ENCODE results near the gene DLG5.
"Not testable (repeated sequence)": the region's sequence is repeated elsewhere in the genome, so short reads cannot be mapped to it uniquely, and the experiment has no call there.

DLG5 gene

DNA sequence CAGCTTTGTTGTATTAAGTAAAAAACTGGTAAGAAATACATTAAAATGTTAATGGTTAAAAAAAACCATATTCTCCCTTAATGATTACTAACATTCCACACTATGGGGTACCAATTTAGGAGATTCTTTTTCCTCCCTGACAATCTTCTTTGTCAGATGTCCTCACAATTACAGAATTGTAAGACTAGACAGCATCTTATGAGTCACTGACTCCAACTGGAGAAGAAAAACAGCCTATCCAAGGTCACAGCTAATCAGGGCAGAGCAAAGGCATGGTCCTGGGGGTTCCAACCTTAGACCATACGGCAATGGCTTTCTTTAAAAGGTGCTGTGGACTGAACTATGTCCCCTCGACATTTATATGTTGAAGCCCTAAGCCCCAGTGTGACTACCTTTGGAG, 127.6 kb downstream of the DLG5 start:
- no peak for DNase-seq (ENCODE audit: low read depth, low spot score)

DNA sequence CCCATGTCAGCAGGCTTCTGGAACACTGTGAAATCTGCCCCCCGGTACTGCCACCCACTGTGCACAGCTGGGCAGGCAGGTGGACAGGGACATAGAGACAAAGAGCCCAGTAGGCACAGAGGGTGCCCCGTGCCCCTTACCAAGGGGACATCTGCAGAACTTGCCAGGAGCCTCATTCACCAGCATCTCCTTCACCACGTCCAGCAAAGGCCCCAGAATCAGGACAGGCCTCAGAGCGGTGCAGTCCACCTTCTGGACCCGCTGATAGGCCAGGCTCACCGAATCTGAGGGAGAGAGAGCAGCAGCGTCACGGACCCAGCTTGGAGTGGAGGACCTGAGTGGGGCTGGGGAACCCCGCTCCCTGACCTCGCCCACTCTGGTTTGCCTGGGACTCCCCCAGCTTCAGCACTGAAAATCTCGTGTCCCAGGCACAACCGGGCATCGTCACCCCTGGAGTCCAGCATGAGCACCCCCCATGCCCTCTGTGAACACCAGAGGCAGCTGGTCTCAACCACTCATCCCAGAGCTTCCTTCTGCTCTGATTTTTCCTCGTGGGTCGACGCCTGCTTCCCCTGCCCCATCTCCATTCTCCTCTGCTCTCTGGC, 130.1 kb downstream of the DLG5 start:
- DNase-seq (ENCODE audit: low read depth, low spot score): no peak

DNA sequence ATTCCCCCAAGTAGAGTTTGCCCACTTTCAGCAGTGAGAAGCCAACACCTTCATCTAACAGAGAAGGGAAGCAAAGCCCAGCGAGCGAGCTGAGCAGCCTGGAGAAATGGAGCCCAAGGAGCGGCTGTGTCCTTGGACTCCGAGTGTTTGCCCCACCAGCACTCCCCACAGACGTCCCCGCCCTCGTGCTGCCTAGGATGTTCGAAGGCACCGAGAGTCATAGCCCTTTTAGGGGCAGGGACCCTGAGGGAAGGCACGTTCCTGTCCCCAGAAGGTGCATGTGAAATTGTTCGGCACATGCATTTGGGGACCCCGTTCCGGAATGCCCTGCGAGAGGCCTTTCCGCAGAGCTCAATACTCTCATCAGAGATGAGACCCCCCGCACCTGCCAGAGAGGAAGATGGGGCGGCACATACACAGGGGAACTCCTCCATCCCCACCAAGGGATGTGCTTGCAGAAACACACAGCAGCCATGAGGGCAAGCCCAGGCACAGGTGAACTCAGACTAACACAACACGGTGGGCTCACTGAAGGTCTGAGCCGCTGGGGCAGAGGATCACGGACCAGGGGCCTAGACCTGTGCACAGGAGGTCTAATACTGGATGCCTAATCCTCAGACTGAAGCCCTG, 131.0 kb downstream of the DLG5 start:
- DNase-seq (ENCODE audit: low read depth, low spot score): no peak

DNA sequence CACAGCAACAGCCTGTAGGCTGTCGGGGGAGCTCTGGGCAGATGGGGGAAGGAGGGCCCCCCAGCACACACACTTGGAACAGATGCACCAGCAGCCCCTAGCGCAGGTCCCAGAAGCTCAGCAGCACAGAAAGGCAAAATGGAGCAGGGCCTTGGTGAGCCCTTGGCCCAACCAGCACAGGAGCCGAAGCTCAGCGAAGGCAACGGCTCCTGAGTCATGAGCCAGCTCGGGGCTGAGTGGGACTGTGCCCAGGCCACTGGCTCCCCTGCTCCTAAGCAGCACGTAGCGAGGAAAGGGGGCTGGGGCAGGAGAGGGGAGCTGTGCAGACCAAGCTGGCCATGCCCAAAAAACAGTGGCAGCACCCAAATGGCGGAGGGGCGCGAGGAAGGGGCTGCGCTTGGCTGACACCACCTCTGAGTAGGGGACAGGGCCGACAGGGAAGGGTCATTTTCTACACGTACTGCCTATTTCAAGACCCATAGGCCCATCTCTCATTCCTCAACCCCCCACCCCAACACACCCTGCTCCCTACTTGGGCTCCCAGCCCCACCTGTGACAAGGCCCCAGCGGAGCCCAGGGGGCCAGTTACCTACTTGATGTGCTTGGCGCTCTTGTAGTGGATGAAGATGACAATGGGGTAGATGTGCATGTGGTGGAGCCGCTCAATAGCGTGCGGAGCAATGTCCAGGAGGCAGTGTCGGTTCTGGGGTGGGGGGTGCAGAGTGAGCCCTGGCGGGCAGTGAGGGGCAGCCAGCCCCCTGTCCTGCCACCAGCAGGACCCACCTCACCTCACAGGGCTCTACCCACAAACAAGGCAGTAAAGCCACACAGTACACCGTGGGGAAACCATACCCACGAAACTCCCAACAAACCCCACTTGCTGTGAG, 132.1 kb downstream of the DLG5 start:
- no peak for DNase-seq (ENCODE audit: low read depth, low spot score)

DNA sequence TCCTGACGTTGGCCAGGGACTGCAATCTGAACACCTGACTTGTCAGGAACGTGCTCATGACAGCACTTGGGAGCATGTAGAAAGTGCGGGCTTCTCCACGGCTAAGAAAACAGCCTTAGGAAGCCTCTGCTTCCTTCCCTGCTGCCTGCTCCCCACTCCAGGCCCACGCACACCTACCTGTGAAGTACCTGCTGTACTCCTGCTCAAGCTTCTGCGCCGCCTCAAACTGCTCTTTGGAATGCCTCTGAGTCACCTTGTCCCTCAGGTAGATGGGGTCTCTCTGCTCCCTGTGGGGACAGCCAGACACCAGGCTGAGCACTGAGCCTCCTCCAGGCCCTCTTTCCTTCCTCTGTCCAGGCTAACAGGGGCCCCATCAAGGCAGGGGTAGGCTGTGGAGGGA, 132.7 kb downstream of the DLG5 start:
- no peak for DNase-seq (ENCODE audit: low read depth, low spot score)

DNA sequence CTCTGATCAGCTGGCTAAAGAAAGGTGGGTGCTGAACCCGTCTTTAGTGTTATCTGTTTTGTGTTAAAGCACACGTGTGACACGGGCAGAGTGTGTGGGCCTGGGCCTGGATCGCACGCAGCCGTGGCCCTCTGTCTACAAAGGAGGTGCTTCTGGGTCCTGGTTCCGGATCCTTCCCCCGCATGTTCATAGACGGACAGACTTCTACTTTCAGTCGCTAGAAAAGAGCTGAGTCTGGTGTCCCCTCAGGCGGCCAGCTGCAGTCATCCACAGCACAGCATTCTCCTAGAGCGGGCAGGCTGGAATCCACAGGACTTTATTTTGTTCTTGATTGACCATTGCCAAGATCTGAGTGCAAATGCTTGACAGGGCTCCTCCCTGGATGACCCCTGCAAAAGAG, 134.4 kb downstream of the DLG5 start:
- no peak for DNase-seq (ENCODE audit: low read depth, low spot score)

DNA sequence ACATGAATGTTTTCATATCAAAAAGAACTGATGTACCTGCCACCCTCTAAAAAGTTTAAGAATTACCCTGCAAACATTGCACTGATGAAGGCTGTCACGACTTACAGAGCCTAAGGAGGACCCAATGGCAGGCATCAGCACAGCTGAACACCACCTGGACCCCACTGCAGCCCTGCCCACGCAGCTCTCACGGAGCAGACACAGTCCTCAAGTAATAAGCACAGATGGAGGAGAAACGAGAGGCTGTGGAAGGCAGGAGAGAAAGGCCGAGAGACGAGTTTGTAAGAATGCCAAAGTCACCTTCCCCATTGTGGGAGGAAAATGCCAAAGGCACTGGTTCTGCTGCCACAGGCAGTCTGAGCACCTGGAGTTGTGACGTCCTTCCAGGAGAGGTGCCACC, 135.0 kb downstream of the DLG5 start:
- no peak for DNase-seq (ENCODE audit: low read depth, low spot score)

DNA sequence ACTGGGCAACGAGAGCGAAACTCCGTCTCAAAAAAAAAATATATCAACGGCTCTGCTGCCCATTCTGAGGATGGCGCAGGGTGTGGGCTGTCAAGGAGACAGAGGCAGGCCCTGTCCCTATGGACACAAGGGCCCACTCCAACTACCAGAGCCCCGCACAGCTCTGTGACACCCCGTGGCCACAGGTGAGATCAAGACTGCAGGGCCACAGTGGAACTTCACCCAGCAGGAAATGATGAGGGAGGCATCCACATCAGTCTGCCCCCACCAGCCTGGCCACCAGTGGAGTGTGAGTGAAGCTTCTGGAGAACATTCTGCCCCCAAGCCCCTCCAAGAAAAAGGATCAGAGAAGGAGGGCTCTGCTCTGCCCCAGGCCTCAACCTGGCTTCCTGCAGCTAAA, 136.7 kb downstream of the DLG5 start:
- DNase-seq (ENCODE audit: low read depth, low spot score): no peak

DNA sequence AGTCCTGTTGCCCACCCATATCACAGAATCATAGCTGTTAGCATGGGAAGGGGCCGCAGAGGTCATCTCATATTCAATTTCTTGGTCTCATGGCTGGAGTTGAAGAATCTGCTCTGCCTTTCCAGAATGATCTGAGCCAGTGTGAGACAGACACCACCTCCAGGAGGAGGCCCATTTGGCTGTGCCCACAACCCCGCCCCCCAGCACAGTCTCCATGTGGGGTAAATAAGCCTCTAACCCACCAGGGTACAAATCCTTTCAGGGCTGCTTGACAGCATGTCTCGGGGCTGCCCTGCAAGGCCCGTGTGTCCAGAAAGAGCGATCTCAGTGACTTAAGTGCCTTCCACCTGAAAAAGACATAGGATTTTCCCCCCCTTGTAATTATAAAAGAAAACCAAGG, 137.5 kb downstream of the DLG5 start:
- no peak for DNase-seq (ENCODE audit: low read depth, low spot score)

DNA sequence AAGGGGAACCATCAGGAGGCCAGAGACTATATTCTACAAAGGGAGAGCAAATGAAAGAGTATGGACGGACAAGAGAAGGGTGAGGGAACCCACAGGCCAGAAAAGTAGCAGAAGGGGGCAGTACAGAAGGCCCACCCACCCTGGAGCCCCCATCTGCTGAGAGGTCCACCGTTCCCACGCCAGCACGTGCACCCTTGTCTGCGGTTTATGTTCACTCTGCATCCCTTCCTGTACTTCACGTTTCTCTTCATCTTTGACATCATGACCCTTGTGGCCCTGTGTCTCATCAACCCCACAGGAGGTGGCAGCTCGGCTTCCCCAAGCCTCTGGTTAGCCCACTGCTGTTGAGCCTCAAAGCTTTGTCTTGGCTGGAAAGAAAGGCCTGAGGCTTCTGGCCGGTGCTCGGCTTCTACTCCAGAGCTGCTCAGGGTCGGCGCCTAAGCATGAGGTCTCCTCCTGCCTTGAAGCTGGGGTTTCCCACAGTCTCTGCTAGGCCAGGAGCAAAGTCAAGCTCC, 138.0 kb downstream of the DLG5 start:
- DNase-seq (ENCODE audit: low read depth, low spot score): no peak

DNA sequence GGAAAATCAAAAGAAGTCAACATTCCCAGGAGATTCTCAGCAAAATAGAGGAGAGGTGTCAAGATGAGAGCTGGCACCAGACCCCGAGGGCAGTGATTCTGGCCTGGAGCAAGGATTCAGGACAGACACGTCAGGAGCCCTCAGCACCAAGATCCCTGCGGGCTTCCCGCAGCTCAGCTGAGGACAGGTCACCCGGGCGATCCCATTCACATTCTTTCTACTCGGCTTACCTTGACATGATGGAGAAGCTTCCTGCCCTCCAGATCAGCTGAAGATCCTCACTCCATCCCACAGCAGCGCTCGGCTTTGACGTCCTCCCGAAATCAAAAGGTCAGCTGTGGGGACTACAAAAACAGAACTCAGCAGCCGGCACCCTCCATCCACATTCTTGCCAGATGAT, 139.1 kb downstream of the DLG5 start:
- DNase-seq (ENCODE audit: low read depth, low spot score): no peak

DNA sequence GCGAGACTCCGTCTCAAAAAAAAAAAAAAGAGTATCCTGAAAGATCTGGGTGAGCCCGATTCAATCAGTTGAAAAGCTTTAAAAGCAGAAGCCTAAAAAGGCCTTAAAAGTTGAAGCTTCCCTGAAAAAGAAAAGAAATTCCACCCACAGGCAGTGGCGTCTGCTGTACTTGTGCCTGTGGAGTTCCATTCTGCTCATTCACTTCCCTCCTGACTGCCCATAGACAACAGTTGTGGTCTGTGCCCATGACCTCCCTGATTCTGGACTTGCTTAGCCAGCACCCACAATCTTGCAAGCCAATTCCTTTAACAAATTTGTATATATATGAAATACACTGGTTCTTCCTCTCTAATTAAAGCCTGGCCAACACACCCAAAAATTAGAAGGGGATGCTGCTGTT, 141.7 kb downstream of the DLG5 start:
- DNase-seq (ENCODE audit: low read depth, low spot score): no peak

DNA sequence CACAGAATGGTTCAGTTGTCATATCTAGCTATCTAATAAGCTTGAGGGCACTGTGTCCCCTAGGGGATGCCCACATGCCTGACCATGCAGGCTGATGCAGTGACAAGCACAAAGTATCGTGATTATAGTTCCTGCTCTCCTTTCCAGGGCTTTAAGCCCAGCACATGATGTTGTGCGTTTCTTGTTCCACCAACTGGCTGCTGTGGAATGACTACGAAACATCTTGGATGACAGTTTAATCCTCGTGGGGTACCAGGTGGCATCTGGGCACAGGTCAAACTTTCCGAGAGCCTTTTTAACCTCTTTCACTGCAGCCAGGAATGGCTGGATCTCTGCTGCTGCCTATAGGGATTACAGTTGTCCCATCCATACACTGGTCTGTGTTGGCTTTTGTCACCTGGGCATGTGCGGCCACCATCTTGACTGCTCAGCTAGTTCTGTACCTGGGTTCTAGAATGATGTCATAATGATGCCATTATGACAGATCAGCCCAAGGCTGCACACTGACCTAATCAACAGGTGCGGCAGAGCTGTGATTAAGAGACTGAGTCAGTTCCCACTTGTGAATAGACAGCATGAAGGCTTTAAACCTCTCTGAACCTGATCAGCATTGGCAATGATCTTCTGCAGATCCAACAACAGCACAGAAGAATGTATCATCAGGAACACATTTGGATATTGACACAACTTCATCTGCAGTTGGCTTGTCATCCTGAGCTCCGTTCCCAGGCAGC, 144.1 kb downstream of the DLG5 start:
- DNase-seq (ENCODE audit: low read depth, low spot score): no peak

DNA sequence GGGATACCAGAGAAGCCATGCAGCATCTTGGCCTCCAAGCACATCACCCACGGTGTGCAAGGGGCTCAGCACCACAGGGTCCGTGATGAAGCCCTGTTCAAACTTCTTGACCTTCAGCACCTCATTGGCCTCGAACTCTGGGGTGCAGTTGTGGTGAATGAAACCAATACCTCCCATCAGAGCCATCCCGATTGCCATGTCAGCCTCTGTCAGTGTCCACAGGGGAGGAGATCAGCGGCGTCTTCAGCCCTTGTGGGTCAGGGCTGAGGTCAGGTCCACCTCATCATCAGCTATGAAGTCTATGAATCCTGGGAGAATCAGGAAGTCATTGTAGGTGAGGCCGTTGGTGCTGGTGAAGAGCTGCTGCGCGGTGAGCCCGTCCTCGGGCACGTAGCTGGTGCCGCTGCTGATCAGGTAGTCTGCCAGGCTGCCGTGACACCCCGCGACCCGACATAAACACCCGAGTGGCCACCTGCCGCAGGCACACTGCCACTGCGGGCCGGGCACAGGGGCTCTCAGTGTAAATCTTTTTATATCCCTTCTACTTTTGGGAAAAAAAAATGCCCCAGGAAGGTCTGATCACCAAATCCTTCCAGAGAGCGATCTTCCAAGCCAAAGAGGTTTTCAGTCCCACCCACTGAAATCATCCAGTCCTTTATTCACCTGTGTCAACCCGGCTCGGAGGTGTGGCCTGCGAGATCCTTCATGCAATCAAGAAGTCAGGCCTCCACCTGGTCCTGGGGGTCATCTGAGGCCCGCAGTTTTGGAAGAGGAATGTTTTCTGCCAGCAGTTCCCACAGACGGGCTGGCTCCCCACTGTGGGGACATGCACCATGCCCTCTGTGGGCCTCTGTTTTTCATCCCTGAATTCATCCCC, 144.9 kb downstream of the DLG5 start:
- DNase-seq (ENCODE audit: low read depth, low spot score): no peak

DNA sequence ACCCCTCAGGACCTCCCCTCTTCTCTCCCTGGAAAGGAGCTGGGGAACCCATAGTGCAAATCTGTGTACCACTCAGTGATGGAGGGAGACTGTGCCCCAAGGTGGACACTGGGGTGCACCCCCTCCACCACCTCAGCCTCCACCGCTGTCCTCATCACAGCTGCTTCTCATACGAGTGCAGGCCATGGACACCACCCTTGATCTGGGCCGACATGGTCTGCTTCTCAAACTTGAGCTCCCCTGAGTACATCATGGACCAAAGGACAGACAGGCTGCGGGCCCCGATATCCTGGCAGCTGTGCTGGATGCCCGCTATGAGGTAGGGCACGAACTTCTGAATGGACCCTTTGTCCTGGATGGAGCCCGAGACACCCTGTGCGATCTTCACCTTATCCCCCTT, 146.4 kb downstream of the DLG5 start:
- no peak for DNase-seq (ENCODE audit: low read depth, low spot score)

DNA sequence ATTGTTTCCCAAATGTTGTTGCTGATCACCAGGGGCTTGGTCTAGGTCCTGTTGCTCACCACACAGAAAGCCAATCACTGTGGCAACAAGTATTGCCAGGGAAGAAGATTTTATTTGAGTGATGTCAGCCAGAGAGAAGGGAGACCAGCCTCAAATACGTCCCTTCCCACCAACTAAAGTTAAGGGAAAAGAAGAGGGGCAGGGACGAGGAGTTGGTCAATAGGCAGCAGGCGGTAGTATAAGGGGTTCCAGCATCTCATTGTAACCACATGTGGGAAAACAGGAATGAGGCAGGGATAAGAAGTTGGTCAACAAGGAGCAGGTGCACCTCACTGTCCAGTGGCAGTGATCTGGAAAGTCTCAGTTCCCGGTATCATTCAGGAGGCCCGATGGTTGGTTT, 150.1 kb downstream of the DLG5 start:
- DNase-seq (ENCODE audit: low read depth, low spot score): no peak

DNA sequence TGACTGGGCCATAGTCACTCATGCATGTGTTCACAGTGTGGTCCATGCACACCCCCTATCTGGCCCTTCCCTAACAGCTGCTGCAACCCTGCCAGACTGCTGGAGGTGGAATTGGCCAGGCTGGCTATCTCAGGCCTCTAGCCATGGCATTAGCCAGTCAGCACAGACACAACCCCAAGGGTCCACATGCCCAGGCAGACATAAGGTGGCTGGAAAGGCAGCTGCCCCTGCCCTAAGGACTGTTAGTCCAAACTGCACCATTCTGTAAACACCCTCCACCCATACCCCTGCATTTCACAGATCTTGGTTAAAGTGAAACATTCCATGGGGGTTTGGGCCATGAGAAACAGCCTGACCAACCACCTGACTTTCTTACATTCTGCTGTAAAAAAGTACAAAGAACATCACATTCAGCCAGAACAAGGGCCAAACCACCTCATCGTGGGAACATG, 151.6 kb downstream of the DLG5 start:
- DNase-seq (ENCODE audit: low read depth, low spot score): no peak

DNA sequence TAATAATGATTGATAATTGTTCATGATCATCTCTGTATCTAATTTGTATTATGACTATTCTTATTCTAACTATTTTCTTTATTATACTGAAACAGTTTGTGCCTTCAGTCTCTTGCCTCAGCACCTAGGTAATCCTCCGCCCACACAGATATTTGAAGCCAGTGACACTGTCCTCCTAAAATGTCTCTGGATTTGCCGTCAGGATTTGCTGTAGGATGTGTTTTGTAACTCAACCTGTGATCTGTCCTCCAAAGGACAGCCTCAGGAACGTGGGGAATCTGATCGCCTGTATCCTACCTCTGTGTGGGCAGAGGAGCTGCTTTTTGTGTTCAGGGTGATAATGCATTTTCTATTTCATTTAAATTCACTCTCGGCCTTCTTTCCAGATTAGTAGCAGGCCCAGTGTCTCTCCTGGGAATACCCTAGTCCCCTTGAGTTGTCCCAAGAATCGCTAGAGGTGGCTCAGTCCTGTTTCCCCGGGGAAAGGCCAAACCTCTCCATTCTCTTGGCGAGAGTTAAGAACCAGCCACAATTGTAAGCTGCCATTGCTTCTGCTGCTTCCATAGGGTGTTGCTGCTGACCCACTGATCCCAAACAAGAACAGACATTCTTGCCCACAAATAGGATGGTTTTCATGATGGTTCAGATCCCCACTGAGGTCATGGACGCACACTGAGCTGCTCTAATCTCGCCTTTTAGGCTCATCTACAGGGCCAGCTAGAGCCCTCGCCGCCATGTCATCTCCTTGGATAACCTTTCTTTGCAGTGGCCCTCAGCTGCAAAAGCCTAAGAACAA, 152.7 kb downstream of the DLG5 start:
- DNase-seq (ENCODE audit: low read depth, low spot score): no peak

DNA sequence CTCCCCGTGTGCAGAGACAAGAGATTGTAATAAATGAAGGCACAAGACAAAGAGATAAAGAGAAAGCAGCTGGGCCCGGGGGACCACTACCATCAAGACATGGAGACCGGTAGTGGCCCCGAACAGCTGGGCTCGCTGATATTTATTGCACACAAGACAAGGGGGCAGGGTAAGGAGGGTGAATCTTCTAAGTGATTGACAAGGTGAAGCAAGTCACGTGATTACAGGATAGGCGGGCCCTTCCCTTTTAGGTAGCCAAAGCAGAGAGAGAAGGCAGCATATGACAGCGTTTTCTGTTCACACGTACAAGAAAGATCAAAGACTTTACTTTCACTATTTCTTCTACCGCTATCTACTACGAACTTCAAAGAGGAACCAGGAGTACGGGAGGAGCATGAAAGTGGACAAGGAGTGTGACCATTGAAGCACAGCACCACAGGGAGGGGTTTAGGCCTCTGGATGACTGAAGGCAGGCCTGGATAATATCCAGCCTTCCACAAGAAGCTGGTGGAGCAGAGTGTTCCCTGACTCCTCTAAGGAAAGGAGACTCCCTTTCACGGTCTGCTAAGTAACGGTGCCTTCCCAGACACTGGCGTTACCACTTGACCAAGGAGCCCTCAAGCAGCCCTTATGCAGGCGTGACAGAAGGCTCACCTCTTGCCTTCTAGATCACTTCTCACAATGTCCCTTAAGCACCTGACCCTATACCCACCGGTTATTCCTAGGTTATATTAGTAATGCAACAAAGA, 153.5 kb downstream of the DLG5 start:
- not testable (repeated sequence) for DNase-seq (ENCODE audit: low read depth, low spot score)

All from activated CD4-positive, CD25-positive, alpha-beta regulatory T cell treated with anti-CD3 and anti-CD28 coated beads, Interleukin-2, amount 50 U/mL, for 16 hours (primary cell).